Fibroblast of pulmonary artery (primary cell): ENCODE data around the gene GJE1.

Experiments
- DNase-seq: peaks from one replicate; pipeline ENCODE4 v3.0.0-alpha.2; 2010; ENCODE audit warnings: low read depth
- H3K4me3 ChIP-seq: replicated peaks from 2 replicates; pipeline ENCODE4 v1.5.1; 2011; ENCODE audit warnings: low read depth, mild to moderate bottlenecking, control low read depth, low read length, moderate library complexity
- TF ChIP-seq, protein P1 (sequence below): IDR thresholded peaks from 2 replicates; pipeline ENCODE4 v1.5.1; 2011; ENCODE audit warnings: mild to moderate bottlenecking, control low read depth, low read length, inconsistent platforms; ENCODE audit errors: missing control alignments

GJE1 gene

GRCh38 chr6:142182004-142182403 is 49.3 kb downstream of the GJE1 start:
- H3K4me3 ChIP-seq, result no peak overlapping the region
- DNase-seq, result no peak
- TF ChIP-seq, protein P1, sequence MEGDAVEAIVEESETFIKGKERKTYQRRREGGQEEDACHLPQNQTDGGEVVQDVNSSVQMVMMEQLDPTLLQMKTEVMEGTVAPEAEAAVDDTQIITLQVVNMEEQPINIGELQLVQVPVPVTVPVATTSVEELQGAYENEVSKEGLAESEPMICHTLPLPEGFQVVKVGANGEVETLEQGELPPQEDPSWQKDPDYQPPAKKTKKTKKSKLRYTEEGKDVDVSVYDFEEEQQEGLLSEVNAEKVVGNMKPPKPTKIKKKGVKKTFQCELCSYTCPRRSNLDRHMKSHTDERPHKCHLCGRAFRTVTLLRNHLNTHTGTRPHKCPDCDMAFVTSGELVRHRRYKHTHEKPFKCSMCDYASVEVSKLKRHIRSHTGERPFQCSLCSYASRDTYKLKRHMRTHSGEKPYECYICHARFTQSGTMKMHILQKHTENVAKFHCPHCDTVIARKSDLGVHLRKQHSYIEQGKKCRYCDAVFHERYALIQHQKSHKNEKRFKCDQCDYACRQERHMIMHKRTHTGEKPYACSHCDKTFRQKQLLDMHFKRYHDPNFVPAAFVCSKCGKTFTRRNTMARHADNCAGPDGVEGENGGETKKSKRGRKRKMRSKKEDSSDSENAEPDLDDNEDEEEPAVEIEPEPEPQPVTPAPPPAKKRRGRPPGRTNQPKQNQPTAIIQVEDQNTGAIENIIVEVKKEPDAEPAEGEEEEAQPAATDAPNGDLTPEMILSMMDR, result no peak

GRCh38 chr6:142183351-142183750 is 50.6 kb downstream of the GJE1 start:
- TF ChIP-seq, protein P1, result no peak
- H3K4me3 ChIP-seq, result no peak overlapping the region
- DNase-seq, result no peak

DNA sequence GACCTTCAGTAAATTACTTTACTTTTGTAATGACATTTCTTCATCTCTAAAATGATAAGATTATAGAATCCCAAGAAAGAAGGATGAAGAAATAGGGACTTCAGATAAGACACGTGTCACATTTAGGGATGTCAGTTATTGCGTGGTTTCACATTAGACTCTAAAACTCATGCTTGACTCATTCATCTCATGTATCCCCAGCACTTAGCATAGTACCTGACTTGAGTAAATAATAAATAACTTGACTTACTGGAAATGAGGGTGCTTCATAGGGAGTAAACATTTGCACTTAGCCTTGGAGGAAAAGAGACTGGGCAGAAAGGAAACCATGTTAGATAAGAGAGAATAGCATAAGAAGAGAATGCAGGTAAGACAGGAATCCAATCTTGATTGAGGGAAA is 51.6 kb downstream of the GJE1 start:
- TF ChIP-seq, protein P1, result no peak
- no peak overlapping the region for H3K4me3 ChIP-seq
- DNase-seq, result no peak
